Ovary (tissue), 3 donors: ENCODE results near the gene FARSA.
"Not testable (repeated sequence)": the region's sequence is repeated elsewhere in the genome, so short reads cannot be mapped to it uniquely, and the experiment has no call there.

ENCODE experiments used
- CTCF ChIP-seq, 3 donors: fragments of 450-650 bp in 2 of 3; fragments of 200-600 bp in 1 of 3; IDR thresholded peaks; one replicate each; pipeline versions ENCODE4 v1.5.1 to v1.8.0; 2016 to 2022; ENCODE audit warnings: antibody characterized with exemption in 3 of 3, mild to moderate bottlenecking in 1 of 3
- POLR2A ChIP-seq: fragments of 450-650 bp; IDR thresholded peaks from one replicate; pipeline ENCODE4 v1.6.1; 2017; ENCODE audit warnings: antibody characterized with exemption, mild to moderate bottlenecking, moderate library complexity
- donor health status: DM: no; HTN: no; CAD: no.

DNA sequence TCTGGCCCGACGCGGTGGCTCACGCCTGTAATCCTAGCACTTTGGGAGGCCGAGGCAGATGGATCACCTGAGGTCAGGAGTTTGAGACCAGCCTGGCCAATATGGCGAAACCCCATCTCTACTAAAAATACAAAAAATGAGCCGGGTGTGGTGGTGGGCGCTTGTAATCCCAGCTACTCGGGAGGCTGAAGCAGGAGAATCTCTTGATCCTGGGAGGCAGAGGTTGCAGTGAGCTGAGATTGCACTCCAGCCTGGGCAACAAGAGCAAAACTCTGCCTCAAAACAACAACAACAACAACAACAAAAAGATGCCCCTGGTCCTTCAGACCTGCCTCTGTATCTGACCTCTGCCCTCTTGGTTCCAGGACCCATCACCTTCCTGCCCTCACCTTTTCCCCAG, 22.1 kb upstream of the FARSA start:
- not testable (repeated sequence) for TF ChIP-seq CTCF (IDR thresholded peaks at IDR 0.05); POLR2A
